CD4-positive, CD25-positive, alpha-beta regulatory T cell (primary cell): ENCODE measurements around the gene AVPI1. TPM values are rescaled to one million over a fixed set of nuclear protein-coding genes. Genes with fewer than 3 reads are reported as not detected.
A peak's percentile ranks its signal among the peaks of the same experiment; 100 is the strongest.
"Not testable (repeated sequence)": the region's sequence is repeated elsewhere in the genome, so short reads cannot be mapped to it uniquely, and the experiment has no call there.

ENCODE experiments used
- ATAC-seq, 2 donors: fragments of 150-1000 bp; cut with Tn5 transposase; one replicate each; pipeline ENCODE4 v1.10.0; 2021; ENCODE audit warnings: low read depth in 2 of 2, moderate number of reproducible peaks in 2 of 2, moderate library complexity in 1 of 2
- DNase-seq, 3 donors: peaks; one replicate each; pipeline versions ENCODE4 v3.0.0 to v3.0.0-alpha.2; 2012 to 2022; ENCODE audit warnings: mixed read lengths in 1 of 3
- H3K27ac ChIP-seq: one replicate; pipeline ENCODE4 v1.7.0; 2013; ENCODE audit warnings: mild to moderate bottlenecking, low read length; ENCODE audit not compliant: insufficient read depth, poor library complexity, severe bottlenecking
- H3K27me3 ChIP-seq: one replicate; pipeline ENCODE4 v1.7.0; 2013; ENCODE audit warnings: low read length; ENCODE audit not compliant: control insufficient read depth, insufficient read depth
- H3K36me3 ChIP-seq: one replicate; pipeline ENCODE4 v1.7.0; 2013; ENCODE audit warnings: mild to moderate bottlenecking, low read length, moderate library complexity; ENCODE audit not compliant: control insufficient read depth, insufficient read depth
- H3K4me1 ChIP-seq: 2 replicates; pipeline ENCODE4 v1.7.0; 2013; ENCODE audit warnings: mild to moderate bottlenecking, low read length; ENCODE audit not compliant: insufficient read depth, control insufficient read depth, poor library complexity, severe bottlenecking
- H3K4me3 ChIP-seq: one replicate; pipeline ENCODE4 v1.7.0; 2013; ENCODE audit warnings: low read depth, mild to moderate bottlenecking, low read length, moderate library complexity
- H3K9me3 ChIP-seq, 2 experiments: 1 replicate in 1 of 2; 2 replicates in 1 of 2; pipeline ENCODE4 v1.7.0; 2013; ENCODE audit warnings: low read length in 2 of 2, mild to moderate bottlenecking in 1 of 2, moderate library complexity in 1 of 2; ENCODE audit not compliant: control insufficient read depth in 2 of 2
- H3K27ac Mint-ChIP-seq, 3 donors: one replicate each; pipeline ENCODE4 v1.8.0; 2020 to 2022; ENCODE audit warnings: mild to moderate bottlenecking in 3 of 3, mixed read lengths in 3 of 3, moderate library complexity in 2 of 3
- H3K27me3 Mint-ChIP-seq: one replicate; pipeline ENCODE4 v1.8.0; 2022; ENCODE audit warnings: mild to moderate bottlenecking, mixed read lengths
- H3K36me3 Mint-ChIP-seq: one replicate; pipeline ENCODE4 v1.8.0; 2020; ENCODE audit warnings: mixed read lengths
- H3K4me1 Mint-ChIP-seq, 4 donors: one replicate each; pipeline ENCODE4 v1.8.0; 2020 to 2022; ENCODE audit warnings: mixed read lengths in 4 of 4, mild to moderate bottlenecking in 1 of 4
- H3K4me3 Mint-ChIP-seq, 4 donors: one replicate each; pipeline ENCODE4 v1.8.0; 2020 to 2022; ENCODE audit warnings: mild to moderate bottlenecking in 4 of 4, mixed read lengths in 4 of 4, moderate library complexity in 3 of 4
- H3K9me3 Mint-ChIP-seq, 7 donors: one replicate each; pipeline ENCODE4 v1.8.0; 2020 to 2022; ENCODE audit warnings: mixed read lengths in 7 of 7, mild to moderate bottlenecking in 3 of 7, moderate library complexity in 2 of 7
- polyA plus RNA-seq, 4 donors: library from polyadenylated mRNA; unstranded; fragments of 300-500 nt; fragmentation: Illumina TruSeq; gene quantifications; one replicate each; pipeline ENCODE4 v1.2.3, GENCODE V29; 2021
- total RNA-seq: library from RNA; stranded (reverse); gene quantifications from one replicate; pipeline ENCODE4 v1.2.3, GENCODE V29; 2022

The AVPI1 gene
- total and polyA plus RNA-seq, 5 donors from 2014 or later: 1.9 to 11.1 (median 3.0) TPM

- H3K4me3 ChIP-seq, DNase-seq, H3K27me3 ChIP-seq, H3K36me3 Mint-ChIP-seq, H3K4me1 ChIP-seq, H3K36me3 ChIP-seq, H3K27ac ChIP-seq, H3K9me3 Mint-ChIP-seq, H3K9me3 ChIP-seq, H3K4me1 Mint-ChIP-seq, H3K27ac Mint-ChIP-seq, ATAC-seq, H3K4me3 Mint-ChIP-seq: not testable (repeated sequence)
- H3K27me3 Mint-ChIP-seq: peaks cover 25% of the 10 kb centered on the region
Observed at GRCh38 chr10:97698072-97698655, 11.1 kb upstream of the AVPI1 start.

DNA sequence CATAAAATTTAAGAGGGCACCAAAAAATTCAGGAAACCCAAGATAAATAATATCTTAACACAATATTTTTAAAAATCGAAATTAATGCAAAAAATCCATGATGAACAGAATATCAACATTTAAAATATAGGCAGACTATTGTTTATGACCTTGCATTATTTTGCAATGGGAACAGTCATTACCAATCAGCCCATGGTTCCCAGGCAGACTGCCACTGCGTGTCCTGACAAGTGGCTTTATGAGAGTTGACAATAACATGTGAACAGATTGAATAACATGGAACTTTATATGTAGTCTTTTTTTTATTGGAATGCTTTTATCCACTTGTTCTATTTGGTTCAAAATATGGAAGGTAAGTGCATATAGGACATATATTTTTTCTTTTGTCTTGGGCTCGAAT lies 3.1 kb upstream of the AVPI1 start:
- ATAC-seq (no peak), DNase-seq (no peak)
- Mint-ChIP-seq H3K27me3 (peaks cover 4% of the 10 kb centered on the region), H3K9me3 (no peaks in the 10 kb centered on the region), H3K4me3 (peak overlapping the region in 1 of 4 donors; percentile 38), H3K36me3 (no peaks in the 10 kb centered on the region), H3K27ac (no peak overlapping the region), H3K4me1 (peaks cover 6 to 25% (median 13%) of the 10 kb centered on the region in 4 donors)
- no peak overlapping the region for H3K4me3 ChIP-seq
- no peaks in the 10 kb centered on the region for H3K27me3 ChIP-seq
- H3K27ac ChIP-seq: no peak overlapping the region
- peaks cover 16% of the 10 kb centered on the region for H3K4me1 ChIP-seq
- H3K36me3 ChIP-seq: no peaks in the 10 kb centered on the region
- H3K9me3 ChIP-seq: no peaks in the 10 kb centered on the region

GRCh38 chr10:97689559-97690020 lies 2.5 kb upstream of the AVPI1 start:
- Histone ChIP-seq H3K36me3 (no peaks in the 10 kb centered on the region), H3K9me3 (no peaks in the 10 kb centered on the region), H3K4me3 (no peak overlapping the region), H3K27me3 (no peaks in the 10 kb centered on the region), H3K4me1 (peaks cover 16% of the 10 kb centered on the region), H3K27ac (no peak overlapping the region)
- H3K36me3 Mint-ChIP-seq: no peaks in the 10 kb centered on the region
- no peaks in the 10 kb centered on the region for H3K9me3 Mint-ChIP-seq
- peaks cover 6 to 29% (median 15%) of the 10 kb centered on the region in 4 donors for H3K4me1 Mint-ChIP-seq
- no peak for DNase-seq
- no peak for ATAC-seq
- H3K27ac Mint-ChIP-seq: no peak overlapping the region
- peaks cover 4% of the 10 kb centered on the region for H3K27me3 Mint-ChIP-seq
- peak overlapping the region in 2 of 4 donors; percentile 71 to 91 for H3K4me3 Mint-ChIP-seq

- Mint-ChIP-seq H3K4me1 (peaks cover 6 to 31% (median 15%) of the 10 kb centered on the region in 4 donors), H3K4me3 (peak overlapping the region; percentile 84 to 91 (median 90)), H3K27ac (peak overlapping the region in 2 of 3 donors; percentile 87 to 93), H3K36me3 (no peaks in the 10 kb centered on the region), H3K27me3 (peaks cover 4% of the 10 kb centered on the region), H3K9me3 (no peaks in the 10 kb centered on the region)
- Histone ChIP-seq H3K36me3 (no peaks in the 10 kb centered on the region), H3K9me3 (no peaks in the 10 kb centered on the region), H3K4me1 (peaks cover 16% of the 10 kb centered on the region), H3K27me3 (no peaks in the 10 kb centered on the region), H3K4me3 (peak overlapping the region; percentile 75), H3K27ac (peak overlapping the region; percentile 70)
- no peak for DNase-seq
- no peak for ATAC-seq
Observed at GRCh38 chr10:97687785-97688781, 1.0 kb upstream of the AVPI1 start.

DNA sequence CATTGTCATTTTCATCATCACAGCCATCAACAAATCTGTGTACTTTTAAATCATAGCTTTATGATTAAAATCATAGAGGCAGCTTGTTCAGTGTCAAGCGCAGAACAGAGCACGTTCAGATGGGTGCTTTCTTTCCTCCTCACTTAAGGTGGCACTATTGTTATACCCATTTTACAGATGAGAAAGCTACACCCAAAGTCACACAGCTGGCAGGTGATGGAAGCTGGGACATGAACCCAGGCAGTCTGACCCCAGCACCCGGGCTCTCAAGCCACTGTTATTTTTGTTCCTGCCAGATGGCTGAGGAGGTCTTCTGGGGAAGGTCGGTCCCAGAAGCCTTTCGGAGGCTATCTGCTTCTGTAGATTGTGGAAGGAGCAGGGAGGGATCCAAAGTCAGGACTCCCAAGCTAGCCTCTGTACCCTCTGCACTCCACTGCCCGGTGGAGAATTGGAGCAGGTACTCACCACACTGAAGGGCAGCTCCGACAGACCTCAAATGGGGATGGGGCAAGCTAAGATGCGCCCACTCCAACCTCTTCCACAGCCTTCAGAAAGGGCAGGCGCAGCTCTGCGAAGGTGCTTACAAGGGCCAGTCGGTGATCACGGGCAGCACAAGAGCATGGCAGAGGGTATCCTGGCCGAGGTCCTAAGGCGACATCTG lies 610 bp downstream of the AVPI1 start:
- Mint-ChIP-seq H3K27ac (peak overlapping the region in 2 of 3 donors; percentile 87 to 92), H3K4me1 (peaks cover 6 to 31% (median 15%) of the 10 kb centered on the region in 4 donors), H3K4me3 (peak overlapping the region; percentile 88 to 97 (median 91)), H3K36me3 (no peaks in the 10 kb centered on the region), H3K9me3 (no peaks in the 10 kb centered on the region), H3K27me3 (peaks cover 4% of the 10 kb centered on the region)
- H3K9me3 ChIP-seq: no peaks in the 10 kb centered on the region
- peak overlapping the region; percentile 70 for H3K27ac ChIP-seq
- no peaks in the 10 kb centered on the region for H3K36me3 ChIP-seq
- DNase-seq: peak in 2 of 3 donors; percentile 31 to 52
- H3K4me1 ChIP-seq: peaks cover 16% of the 10 kb centered on the region
- H3K4me3 ChIP-seq: peak overlapping the region; percentile 78
- H3K27me3 ChIP-seq: no peaks in the 10 kb centered on the region
- peak; percentile 3 to 6 for ATAC-seq

DNA sequence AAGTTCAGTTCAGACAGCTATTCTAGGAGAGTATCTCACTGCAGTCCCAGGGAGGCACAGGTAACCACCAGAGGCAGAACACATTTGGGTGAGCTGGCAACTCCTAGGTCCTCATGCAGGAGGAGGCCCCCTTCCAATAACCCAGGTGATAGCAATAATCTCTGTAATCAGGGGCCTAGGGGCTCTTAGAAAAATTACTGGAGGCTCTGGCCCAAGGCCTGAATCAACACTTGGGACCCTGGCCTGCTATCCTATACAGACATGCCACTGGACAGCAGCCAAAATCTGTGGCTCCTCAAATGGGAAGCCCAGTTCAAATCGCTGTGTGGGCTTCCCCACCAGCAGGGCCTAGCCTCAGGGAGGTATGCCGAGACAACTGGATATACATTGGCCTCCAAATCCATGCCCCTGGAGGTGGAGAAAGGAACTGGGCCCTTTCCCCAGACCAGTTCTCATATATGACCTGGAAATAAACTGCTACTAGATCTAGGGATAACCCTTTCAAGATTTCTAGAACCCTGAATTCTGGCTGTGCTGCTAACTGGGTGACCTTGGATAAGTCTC lies 1.6 kb downstream of the AVPI1 start:
- H3K27me3 Mint-ChIP-seq: peaks cover 3% of the 10 kb centered on the region
- H3K27ac Mint-ChIP-seq: peak overlapping the region in 1 of 3 donors; percentile 87

GRCh38 chr10:97684866-97685394 lies 2.1 kb downstream of the AVPI1 start:
- DNase-seq: no peak
- Mint-ChIP-seq H3K36me3 (no peaks in the 10 kb centered on the region), H3K9me3 (no peaks in the 10 kb centered on the region), H3K4me1 (peaks cover 10 to 31% (median 18%) of the 10 kb centered on the region in 4 donors), H3K27ac (no peak overlapping the region), H3K27me3 (no peaks in the 10 kb centered on the region), H3K4me3 (peak overlapping the region in 3 of 4 donors; percentile 9 to 89 (median 41))
- Histone ChIP-seq H3K36me3 (no peaks in the 10 kb centered on the region), H3K9me3 (no peaks in the 10 kb centered on the region), H3K4me1 (peaks cover 16% of the 10 kb centered on the region), H3K27ac (no peak overlapping the region), H3K27me3 (no peaks in the 10 kb centered on the region), H3K4me3 (no peak overlapping the region)
- ATAC-seq: no peak

More for the DNA sequence above, 1.6 kb downstream of the AVPI1 start:
- H3K9me3 Mint-ChIP-seq: no peaks in the 10 kb centered on the region
- Histone ChIP-seq H3K27me3 (no peaks in the 10 kb centered on the region), H3K4me1 (peaks cover 16% of the 10 kb centered on the region), H3K4me3 (no peak overlapping the region), H3K9me3 (no peaks in the 10 kb centered on the region), H3K27ac (no peak overlapping the region), H3K36me3 (no peaks in the 10 kb centered on the region)
- peak overlapping the region; percentile 41 to 91 (median 76) for H3K4me3 Mint-ChIP-seq
- ATAC-seq: no peak
- no peaks in the 10 kb centered on the region for H3K36me3 Mint-ChIP-seq
- no peak for DNase-seq
- peaks cover 10 to 31% (median 18%) of the 10 kb centered on the region in 4 donors for H3K4me1 Mint-ChIP-seq
